LNCAP (cell line): ENCODE results near the gene EPHA3.

Experiments
- CTCF ChIP-seq: fragments of 450-650 bp; IDR thresholded peaks from 2 replicates; pipeline ENCODE4 v1.5.1; 2017; ENCODE audit warnings: mild to moderate bottlenecking

EPHA3 gene

GRCh38 chr3:89107461-89108290, at the start of gene EPHA3:
Gene EPHA3 (plus strand): TSS chr3:89107621. CDS start chr3:89107749, 128 bp downstream.
- no peak for TF ChIP-seq CTCF

- no peak for TF ChIP-seq CTCF
These were observed 49.0 kb upstream of the EPHA3 start for GRCh38 chr3:89058371-89058770.

DNA sequence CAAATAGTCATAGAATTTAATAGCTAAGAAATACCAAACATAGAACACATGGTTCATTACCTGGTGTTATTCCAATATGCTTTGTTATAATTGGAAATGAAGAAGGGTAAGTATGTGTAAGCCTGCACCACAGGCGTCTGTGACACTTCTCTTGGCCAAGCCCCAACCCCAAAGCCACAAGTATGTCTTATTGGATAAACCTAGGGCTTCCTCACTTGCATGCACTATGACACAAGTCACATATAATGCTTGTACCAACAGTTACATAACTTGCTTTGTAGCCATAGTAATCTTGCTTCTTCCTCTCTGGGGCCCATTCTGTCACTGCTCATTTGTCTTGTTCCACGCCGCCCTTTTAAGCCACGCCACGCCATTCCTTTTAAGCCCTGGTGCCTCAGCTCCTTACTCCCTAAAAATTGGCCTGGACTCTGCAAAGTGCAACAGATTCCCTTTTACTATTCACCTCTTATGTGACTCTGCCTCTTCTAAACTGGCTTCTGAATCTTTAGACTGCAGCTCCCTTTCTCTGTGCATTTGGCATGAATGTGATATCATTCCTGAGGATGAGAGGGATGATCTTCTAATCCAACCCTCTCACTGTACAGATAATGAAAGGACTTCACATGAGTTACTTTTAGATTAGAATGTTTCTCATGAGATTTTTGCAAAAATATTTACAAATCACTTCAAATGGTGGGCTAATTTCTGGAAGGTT, 48.1 kb upstream of the EPHA3 start:
- no peak for TF ChIP-seq CTCF

DNA sequence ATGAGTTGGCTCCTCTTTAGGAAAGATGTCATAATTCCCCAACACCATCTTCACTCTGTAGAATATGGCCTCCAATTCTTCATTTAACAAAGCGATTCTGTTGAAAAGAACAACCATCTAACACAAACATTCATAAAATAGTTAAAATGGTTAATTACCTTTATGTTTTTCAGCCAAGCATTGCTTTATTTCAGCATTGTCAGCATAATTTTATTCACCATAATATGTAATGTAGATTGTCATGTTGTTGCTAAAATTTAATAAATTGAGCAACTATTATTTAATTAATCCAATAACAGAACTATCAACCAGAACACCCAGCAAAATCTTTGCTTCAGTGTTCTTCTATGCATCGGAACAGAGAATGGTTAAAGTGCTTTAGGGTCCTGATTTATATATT, 46.2 kb upstream of the EPHA3 start:
- TF ChIP-seq CTCF = no peak

DNA sequence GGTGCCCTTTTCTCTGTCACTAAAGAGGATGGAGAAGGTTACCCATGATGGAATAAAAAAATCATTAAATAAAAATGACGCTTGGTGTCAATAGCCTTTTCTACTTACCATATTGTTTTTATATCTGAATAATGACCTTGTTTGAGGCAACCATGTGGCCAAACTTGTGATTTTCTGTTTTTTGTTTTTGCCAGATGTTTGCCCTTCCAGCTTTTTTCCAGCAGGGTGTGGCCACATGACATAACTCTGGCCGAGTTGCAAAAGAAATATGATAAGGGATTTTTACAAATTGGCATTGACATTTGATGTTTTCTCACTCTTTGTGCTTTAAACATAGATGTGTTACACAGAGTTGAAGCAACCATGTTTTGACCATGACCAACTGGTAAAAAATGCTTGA, 39.7 kb upstream of the EPHA3 start:
- no peak for TF ChIP-seq CTCF

DNA sequence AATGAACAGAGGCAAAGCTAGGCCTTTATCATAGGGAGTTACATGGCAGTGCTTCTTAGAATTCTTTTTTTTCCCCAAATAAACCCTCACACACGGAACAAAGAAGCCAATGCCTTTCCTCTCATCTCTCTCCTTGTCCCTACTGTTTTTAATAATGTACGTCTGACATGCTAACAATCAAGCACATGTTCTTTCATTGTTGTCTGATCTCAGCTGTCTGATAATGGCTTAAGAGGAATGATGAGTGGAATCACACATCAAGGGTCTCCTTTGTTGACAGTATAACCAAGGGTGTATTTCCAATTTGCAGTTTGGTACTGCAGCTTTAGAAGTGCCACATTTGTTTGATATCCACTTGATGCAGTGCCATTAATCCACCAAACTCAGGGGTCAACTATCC, 34.8 kb upstream of the EPHA3 start:
- no peak for TF ChIP-seq CTCF

- TF ChIP-seq CTCF = no peak
These were observed 27.5 kb upstream of the EPHA3 start for GRCh38 chr3:89079944-89080343.
